ENCODE results near the gene IFI30. TPM values are rescaled to one million over a fixed set of nuclear protein-coding genes. Genes with fewer than 3 reads are reported as not detected.

The IFI30 gene
- total RNA-seq, 1 donor from 2014 or later: not detected

GRCh38 chr19:18130523-18131242 is 42.9 kb upstream of the IFI30 start:
- no peak for DNase-seq (ENCODE audit: low read depth, low spot score)
- Mint-ChIP-seq H3K4me3 (no peak overlapping the region), H3K36me3 (ENCODE audit: low read depth) (peaks cover 4% of the 10 kb centered on the region), H3K27me3 (ENCODE audit: low read depth) (no peaks in the 10 kb centered on the region), H3K9me3 (no peaks in the 10 kb centered on the region), H3K4me1 (no peaks in the 10 kb centered on the region), H3K27ac (ENCODE audit: unreplicated experiment) (no peak overlapping the region)
- TF ChIP-seq CTCF (conservative IDR thresholded peaks at IDR 0.05): no peak

GRCh38 chr19:18131841-18132596 is 41.6 kb upstream of the IFI30 start:
- Mint-ChIP-seq H3K4me3 (no peak overlapping the region), H3K4me1 (no peaks in the 10 kb centered on the region), H3K27ac (ENCODE audit: unreplicated experiment) (no peak overlapping the region), H3K36me3 (ENCODE audit: low read depth) (peaks cover 4% of the 10 kb centered on the region), H3K27me3 (ENCODE audit: low read depth) (no peaks in the 10 kb centered on the region), H3K9me3 (no peaks in the 10 kb centered on the region)
- DNase-seq (ENCODE audit: low read depth, low spot score): peak; percentile 24
- TF ChIP-seq CTCF (conservative IDR thresholded peaks at IDR 0.05): no peak

DNA sequence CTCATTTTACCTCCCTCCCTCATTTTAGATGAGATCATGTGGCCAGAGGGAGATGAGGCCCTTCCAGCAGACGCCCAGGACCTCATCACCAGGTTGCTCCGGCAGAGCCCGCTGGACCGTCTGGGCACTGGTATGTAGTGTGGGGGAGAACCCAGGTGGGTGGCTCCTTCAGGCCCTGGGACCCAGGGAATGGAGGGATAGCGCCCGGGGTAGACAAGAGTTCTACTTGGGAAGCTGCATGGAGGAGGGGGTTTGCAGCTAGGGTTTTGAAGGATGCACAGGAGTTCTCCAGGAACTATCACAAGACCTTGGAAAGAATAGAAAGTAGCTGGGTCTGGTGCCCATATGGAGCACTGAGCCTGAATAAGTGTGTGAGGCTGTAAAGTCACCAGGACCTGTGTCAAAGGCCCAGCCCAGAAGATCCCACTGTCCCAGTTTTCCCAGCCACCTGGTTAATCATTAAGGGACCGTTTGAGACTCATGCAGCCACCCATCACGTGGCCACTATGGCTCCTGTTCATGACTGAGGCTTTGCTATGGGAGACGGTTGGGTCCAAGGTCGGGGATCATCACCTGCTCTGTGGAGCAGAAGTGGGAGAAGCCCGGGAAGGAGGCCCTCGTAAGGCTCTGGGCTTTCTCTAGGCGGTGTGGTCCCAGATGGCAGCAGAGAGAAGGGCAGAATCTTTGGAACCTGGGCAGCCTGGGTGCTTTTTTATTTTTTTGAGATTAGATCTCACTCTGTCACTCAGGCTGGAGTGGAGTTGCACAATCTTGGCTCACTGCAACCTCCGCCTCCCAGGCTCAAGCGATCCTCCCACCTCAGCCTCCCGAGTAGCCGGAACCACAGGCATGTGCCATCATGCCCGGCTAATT is 37.7 kb upstream of the IFI30 start:
- H3K27ac Mint-ChIP-seq (ENCODE audit: unreplicated experiment): peak overlapping the region; percentile 62
- H3K4me3 Mint-ChIP-seq: no peak overlapping the region
- no peaks in the 10 kb centered on the region for H3K27me3 Mint-ChIP-seq (ENCODE audit: low read depth)
- H3K9me3 Mint-ChIP-seq: no peaks in the 10 kb centered on the region
- no peak for TF ChIP-seq CTCF (conservative IDR thresholded peaks at IDR 0.05)
- H3K4me1 Mint-ChIP-seq: no peaks in the 10 kb centered on the region
- peaks cover 7% of the 10 kb centered on the region for H3K36me3 Mint-ChIP-seq (ENCODE audit: low read depth)
- DNase-seq (ENCODE audit: low read depth, low spot score): no peak

- Mint-ChIP-seq H3K36me3 (ENCODE audit: low read depth) (peaks cover 9% of the 10 kb centered on the region), H3K4me1 (no peaks in the 10 kb centered on the region), H3K27me3 (ENCODE audit: low read depth) (no peaks in the 10 kb centered on the region), H3K4me3 (no peak overlapping the region), H3K27ac (ENCODE audit: unreplicated experiment) (no peak overlapping the region), H3K9me3 (no peaks in the 10 kb centered on the region)
- no peak for DNase-seq (ENCODE audit: low read depth, low spot score)
- no peak for TF ChIP-seq CTCF (conservative IDR thresholded peaks at IDR 0.05)
Observed at GRCh38 chr19:18137242-18137641, 36.4 kb upstream of the IFI30 start.

GRCh38 chr19:18137657-18138339 is 35.8 kb upstream of the IFI30 start:
- peaks cover 8% of the 10 kb centered on the region for H3K36me3 Mint-ChIP-seq (ENCODE audit: low read depth)
- DNase-seq (ENCODE audit: low read depth, low spot score): no peak
- H3K4me3 Mint-ChIP-seq: no peak overlapping the region
- H3K27ac Mint-ChIP-seq (ENCODE audit: unreplicated experiment): no peak overlapping the region
- H3K27me3 Mint-ChIP-seq (ENCODE audit: low read depth): no peaks in the 10 kb centered on the region
- H3K9me3 Mint-ChIP-seq: no peaks in the 10 kb centered on the region
- TF ChIP-seq CTCF (conservative IDR thresholded peaks at IDR 0.05): no peak
- H3K4me1 Mint-ChIP-seq: no peaks in the 10 kb centered on the region
